GM12878 (cell line): Measurements from ENCODE around the gene TPSB2. TPM values are rescaled to one million over a fixed set of nuclear protein-coding genes. Genes with fewer than 3 reads are reported as not detected.

Experiments
- ATAC-seq: fragments of 200-7000 bp; cut with Tn5 transposase; 3 replicates; pipeline ENCODE4 v1.9.1; 2020; ENCODE audit warnings: mild to moderate bottlenecking, moderate library complexity
- BruUV-seq: library from RNA; stranded (reverse); fragments of 400-500 nt; replicated peaks from 2 replicates; lab custom pipeline; 2021; lab: Mats Ljungman, UMichigan
- CTCF ChIA-PET: fragments of 300-600 bp; sonication (Branson Sonifier 250); formaldehyde crosslinking; extraction: SDS; loops from one replicate; lab custom pipeline; 2021; ENCODE audit warnings: inconsistent platforms; lab: Yijun Ruan, JAX
- POLR2A ChIA-PET: fragments of 350-600 bp; formaldehyde crosslinking; extraction: SDS; loops from one replicate; lab custom pipeline; 2021; ENCODE audit warnings: inconsistent platforms; lab: Charles Lee
- RAD21 ChIA-PET: fragments of 300-600 bp; sonication (Branson Sonifier 250); formaldehyde crosslinking; loops from one replicate; lab custom pipeline; 2023; ENCODE audit warnings: antibody characterized with exemption; ENCODE audit not compliant: unreplicated experiment; lab: Charles Lee
- SMC1A ChIA-PET: fragments of 300-600 bp; sonication (Branson Sonifier 250); formaldehyde crosslinking; loops from one replicate; lab custom pipeline; 2023; ENCODE audit not compliant: unreplicated experiment, uncharacterized antibody; lab: Charles Lee
- DNase-seq: peaks from one replicate; pipeline ENCODE4 v3.0.0-alpha.2; 2011; ENCODE audit warnings: low read depth, low spot score
- FAIRE-seq: peaks from 3 replicates; lab custom pipeline; 2011; peaks lifted over from hg19 to GRCh38; lab: Jason Lieb, UNC
- H2AFZ ChIP-seq: 2 replicates; pipeline ENCODE4 v1.6.0; 2011; ENCODE audit warnings: low read depth, low read length, control low read depth; ENCODE audit not compliant: control insufficient read depth
- H3K27ac ChIP-seq: 2 replicates; pipeline ENCODE4 v1.5.1; 2011; ENCODE audit warnings: control low read depth; ENCODE audit not compliant: control insufficient read depth, insufficient read depth
- H3K27me3 ChIP-seq, 2 experiments: replicated peaks in 1 of 2; 2 replicates each; pipeline versions ENCODE4 v1.6.0 to v1.6.1; 2011; ENCODE audit warnings: low read length in 1 of 2; ENCODE audit not compliant: control insufficient read depth in 2 of 2, insufficient read depth in 2 of 2
- H3K36me3 ChIP-seq, 2 experiments: 2 replicates each; pipeline ENCODE4 v1.5.1; 2011; ENCODE audit warnings: low read length in 1 of 2; ENCODE audit not compliant: control insufficient read depth in 2 of 2, insufficient read depth in 2 of 2
- H3K4me1 ChIP-seq: 2 replicates; pipeline ENCODE4 v1.6.1; 2011; ENCODE audit warnings: mild to moderate bottlenecking, low read length, moderate library complexity, mixed read lengths; ENCODE audit not compliant: control insufficient read depth, insufficient read depth
- H3K4me2 ChIP-seq: 2 replicates; pipeline ENCODE4 v1.6.0; 2011; ENCODE audit warnings: control low read depth; ENCODE audit not compliant: control insufficient read depth, insufficient read depth
- H3K4me3 ChIP-seq: fragments of 200-600 bp; sonication (generic); 2 replicates; pipeline ENCODE4 v1.5.1; 2016
- H3K79me2 ChIP-seq: 2 replicates; pipeline ENCODE4 v1.6.0; 2011; ENCODE audit warnings: low read length; ENCODE audit not compliant: control insufficient read depth, insufficient read depth
- H3K9ac ChIP-seq: 2 replicates; pipeline ENCODE4 v1.8.0; 2011; ENCODE audit warnings: low read length, control low read depth, mixed read lengths; ENCODE audit not compliant: control insufficient read depth, insufficient read depth
- H3K9me3 ChIP-seq: replicated peaks from 3 replicates; pipeline ENCODE4 v1.5.1; 2011; ENCODE audit warnings: mild to moderate bottlenecking, low read length; ENCODE audit not compliant: control insufficient read depth, insufficient read depth
- H4K20me1 ChIP-seq: 2 replicates; pipeline ENCODE4 v1.6.0; 2011; ENCODE audit not compliant: control insufficient read depth, insufficient read depth
- ATF3 ChIP-seq: IDR thresholded peaks from 2 replicates; pipeline ENCODE4 v1.6.1; 2011; ENCODE audit warnings: low read depth, mild to moderate bottlenecking, low read length, moderate library complexity, borderline replicate concordance; ENCODE audit errors: extremely low read depth
- ATF7 ChIP-seq: fragments of 450-650 bp; IDR thresholded peaks from 2 replicates; pipeline ENCODE4 v1.6.1; 2016; ENCODE audit warnings: low read depth, mild to moderate bottlenecking
- CTCF ChIP-seq, 3 experiments: IDR thresholded peaks in 2 of 3; conservative IDR thresholded peaks in 1 of 3; 2 replicates each; pipeline ENCODE4 v1.5.1; 2011; ENCODE audit warnings: low read depth in 3 of 3, low read length in 3 of 3, mild to moderate bottlenecking in 3 of 3, control low read depth in 2 of 3, moderate library complexity in 2 of 3, inconsistent platforms in 1 of 3, mixed read lengths in 1 of 3; ENCODE audit not compliant: control insufficient read depth in 2 of 3, insufficient read depth in 1 of 3; ENCODE audit errors: extremely low read depth in 1 of 3
- E4F1 ChIP-seq: fragments of 450-650 bp; IDR thresholded peaks from 2 replicates; pipeline ENCODE4 v1.6.1; 2018; ENCODE audit warnings: borderline replicate concordance, mild to moderate bottlenecking; ENCODE audit not compliant: partially characterized antibody
- EED ChIP-seq: sonication (generic); IDR thresholded peaks from 2 replicates; pipeline ENCODE4 v1.6.1; 2016; ENCODE audit warnings: antibody characterized with exemption, low read depth
- FOS ChIP-seq: IDR thresholded peaks from 3 replicates; pipeline ENCODE4 v1.6.1; 2011; ENCODE audit warnings: borderline replicate concordance; ENCODE audit not compliant: insufficient read length; ENCODE audit errors: extremely low read depth
- IRF4 ChIP-seq: IDR thresholded peaks from 2 replicates; pipeline ENCODE4 v1.6.1; 2011; ENCODE audit warnings: low read depth, low read length
- MYC ChIP-seq: IDR thresholded peaks from 2 replicates; pipeline ENCODE4 v1.6.1; 2011; ENCODE audit warnings: mild to moderate bottlenecking, low read length, moderate library complexity, inconsistent platforms; ENCODE audit not compliant: insufficient read depth, insufficient replicate concordance, insufficient read length, severe bottlenecking
- NR2C2 ChIP-seq: IDR thresholded peaks from 2 replicates; pipeline ENCODE4 v1.6.1; 2011; ENCODE audit warnings: borderline replicate concordance, low read depth; ENCODE audit not compliant: control insufficient read depth, insufficient read length
- PBX3 ChIP-seq: IDR thresholded peaks from 2 replicates; pipeline ENCODE4 v1.6.1; 2011; ENCODE audit warnings: mild to moderate bottlenecking, low read depth, low read length, moderate library complexity; ENCODE audit not compliant: insufficient replicate concordance
- RB1 ChIP-seq: fragments of 450-650 bp; formaldehyde crosslinking; IDR thresholded peaks from 2 replicates; pipeline ENCODE4 v1.6.1; 2017; ENCODE audit warnings: mild to moderate bottlenecking, borderline replicate concordance
- SMAD5 ChIP-seq: IDR thresholded peaks from 2 replicates; pipeline ENCODE4 v1.6.1; 2016; ENCODE audit warnings: antibody characterized with exemption, low read depth
- SMARCA5 ChIP-seq: fragments of 450-650 bp; IDR thresholded peaks from 2 replicates; pipeline ENCODE4 v1.6.1; 2017; ENCODE audit warnings: mild to moderate bottlenecking
- SPI1 ChIP-seq: IDR thresholded peaks from 2 replicates; pipeline ENCODE4 v1.6.1; 2011; ENCODE audit warnings: low read depth, mild to moderate bottlenecking, low read length, moderate library complexity, borderline replicate concordance; ENCODE audit not compliant: insufficient read depth
- ZNF24 ChIP-seq: fragments of 450-650 bp; IDR thresholded peaks from 2 replicates; pipeline ENCODE4 v1.6.1; 2017; ENCODE audit warnings: antibody characterized with exemption, mild to moderate bottlenecking
- WGBS: methylation state at CpG from one replicate; pipeline ENCODE4 v1.1.6; 2016; ENCODE audit warnings: low lambda C conversion rate; ENCODE audit not compliant: insufficient replicate concordance, insufficient coverage; ENCODE audit errors: missing lambda C conversion rate; 5-methylcytosine and 5-hydroxymethylcytosine counted together
- in situ Hi-C: fragments of 300-500 bp; cut with MboI; formaldehyde crosslinking; loops from 9 replicates; pipeline ENCODE4 v1.14.3; 2018; ENCODE audit warnings: mixed read lengths
- intact Hi-C: fragments of 100-400 bp; cut with micrococcal nuclease; formaldehyde crosslinking; loops from one replicate; pipeline ENCODE4 v1.14.2; 2022; ENCODE audit not compliant: unreplicated experiment
- polyA plus RNA-seq, 11 experiments: library from polyadenylated mRNA; depleted of rRNA in 4 of 11; unstranded in 6 of 11; stranded (reverse) in 5 of 11; fragments of >200 nt; fragmentation: Nextera tagmentation in 4 of 11; fragmentation: Illumina TruSeq in 1 of 11; extraction: Ambion mirVana in 4 of 11; extraction: Trizol in 1 of 11; gene quantifications; 1 replicate in 1 of 11; 2 replicates in 10 of 11; pipeline versions ENCODE4 v1.2.1 to v1.2.3, GENCODE V29; 2011 to 2016; ENCODE audit warnings: inconsistent platforms in 2 of 11, missing spikeins in 2 of 11, low read depth in 1 of 11
- total RNA-seq, 4 experiments: library from RNA; depleted of rRNA in 3 of 4; stranded (reverse); fragments of >200 nt in 3 of 4; fragmentation: Illumina TruSeq in 1 of 4; extraction: Trizol in 1 of 4; gene quantifications; 2 replicates each; pipeline versions ENCODE4 v1.2.1 to v1.2.3, GENCODE V29; 2013 to 2021

Gene TPSB2
- total and polyA plus RNA-seq, 10 of the 15 experiments (the other 5 are each of a cell fraction or from before 2014, with no cell fraction given) = not detected

- Histone ChIP-seq H3K9ac (no peak overlapping the region), H2AFZ (no peak overlapping the region), H3K9me3 (no peaks in the 10 kb centered on the region; the same call in 2 of the 3 replicates), H3K4me1 (no peaks in the 10 kb centered on the region), H3K4me2 (no peak overlapping the region), H4K20me1 (no peaks in the 10 kb centered on the region), H3K36me3 (no peaks in the 10 kb centered on the region), H3K27ac (no peak overlapping the region), H3K79me2 (no peaks in the 10 kb centered on the region), H3K27me3 (no peaks in the 10 kb centered on the region), H3K4me3 (no peak overlapping the region)
- TF ChIP-seq SMARCA5 (no peak), ATF3 (no peak), FOS (no peak), MYC (no peak), ZNF24 (no peak), SPI1 (no peak), RB1 (no peak), PBX3 (no peak), CTCF (IDR thresholded peaks at IDR 0.05 in 2 of 3, conservative IDR thresholded peaks at IDR 0.05 in 1 of 3; ENCODE audit: control insufficient read depth in 2 of 3, extremely low read depth in 1 of 3, insufficient read depth in 1 of 3, low read depth in 3 of 3, low read length in 3 of 3) (no peak), E4F1 (no peak), ATF7 (no peak), SMAD5 (no peak), IRF4 (no peak), EED (no peak), NR2C2 (no peak)
- POLR2A ChIA-PET = no interaction called here
- FAIRE-seq (no peak), DNase-seq (no peak), ATAC-seq (no peak)
- 76% methylated on average over 14 of the region's 14 CpGs for WGBS
- BruUV-seq = no TSS peak
- SMC1A ChIA-PET = no interaction called here
- CTCF ChIA-PET = no interaction called here
- in situ Hi-C loops = no loop called here
- RAD21 ChIA-PET = interaction anchor here (0.6 kb wide), 1 partner anchor 138 kb away, joined by 3 read pairs; no protein-coding TSS in a partner anchor
- intact Hi-C loops = no loop called here
Measured at GRCh38 chr16:1195393-1195666, 34.7 kb downstream of the TPSB2 start.
